Endothelial cell of umbilical vein (primary cell): ENCODE data around the gene C8A. TPM values are rescaled to one million over a fixed set of nuclear protein-coding genes. Genes with fewer than 3 reads are reported as not detected.

Experiments used
- BruUV-seq: library from RNA; stranded (reverse); fragments of 400-500 nt; replicated peaks from 2 replicates; lab custom pipeline; 2021; lab: Mats Ljungman, UMichigan
- CTCF ChIA-PET: fragments of 300-600, 350-600 bp; sonication (Branson Sonifier 250); formaldehyde crosslinking; loops from one replicate; lab custom pipeline; 2021; ENCODE audit warnings: antibody characterized with exemption, inconsistent platforms; lab: Charles Lee
- POLR2A ChIA-PET: fragments of 300-600, 350-600 bp; sonication (Branson Sonifier 250); formaldehyde crosslinking; loops from one replicate; lab custom pipeline; 2021; ENCODE audit warnings: antibody characterized with exemption, inconsistent platforms; lab: Charles Lee
- DNase-seq: peaks from one replicate; pipeline ENCODE4 v3.0.0-alpha.2; 2011; ENCODE audit warnings: low read depth, low spot score
- FAIRE-seq: peaks from 2 replicates; lab custom pipeline; 2011; peaks lifted over from hg19 to GRCh38; lab: Jason Lieb, UNC
- H2AFZ ChIP-seq: 2 replicates; pipeline ENCODE4 v1.6.0; 2012; ENCODE audit warnings: low read depth, low read length, control low read depth, inconsistent platforms
- H3K27ac ChIP-seq: 2 replicates; pipeline ENCODE4 v1.5.1; 2011; ENCODE audit warnings: low read depth, mild to moderate bottlenecking, control low read depth, low read length, moderate library complexity; ENCODE audit not compliant: insufficient read depth
- H3K27me3 ChIP-seq, 2 experiments: 2 replicates each; pipeline versions ENCODE4 v1.6.0 to v1.6.1; 2011; ENCODE audit warnings: low read length in 2 of 2, mixed read lengths in 1 of 2; ENCODE audit not compliant: control insufficient read depth in 2 of 2, insufficient read depth in 2 of 2
- H3K36me3 ChIP-seq, 2 experiments: 2 replicates in 1 of 2; 3 replicates in 1 of 2; pipeline ENCODE4 v1.5.1; 2011; ENCODE audit warnings: low read length in 2 of 2, mild to moderate bottlenecking in 1 of 2, moderate library complexity in 1 of 2; ENCODE audit not compliant: control insufficient read depth in 2 of 2, insufficient read depth in 2 of 2; ENCODE audit errors: extremely low read depth in 1 of 2
- H3K4me1 ChIP-seq: 3 replicates; pipeline ENCODE4 v1.5.1; 2011; ENCODE audit warnings: mild to moderate bottlenecking, low read length; ENCODE audit not compliant: control insufficient read depth, insufficient read depth; ENCODE audit errors: extremely low read depth
- H3K4me2 ChIP-seq: 2 replicates; pipeline ENCODE4 v1.6.1; 2011; ENCODE audit warnings: low read length, control low read depth, mixed read lengths; ENCODE audit not compliant: insufficient read depth
- H3K4me3 ChIP-seq, 3 experiments: fragments of 200-600 bp in 1 of 3; sonication (generic), shearing (Covaris generic) in 1 of 3; replicated peaks in 1 of 3; 2 replicates each; pipeline ENCODE4 v1.5.1; 2011 to 2016; ENCODE audit warnings: control low read depth in 3 of 3, low read length in 3 of 3, mild to moderate bottlenecking in 2 of 3, inconsistent platforms in 1 of 3, low read depth in 1 of 3, moderate library complexity in 1 of 3; ENCODE audit not compliant: insufficient read depth in 1 of 3
- H3K79me2 ChIP-seq: 2 replicates; pipeline ENCODE4 v1.6.0; 2012; ENCODE audit warnings: low read length, inconsistent platforms; ENCODE audit not compliant: control insufficient read depth, insufficient read depth
- H3K9ac ChIP-seq: replicated peaks from 2 replicates; pipeline ENCODE3; 2011; ENCODE audit warnings: low read length, control low read depth; ENCODE audit not compliant: insufficient read depth; ENCODE audit errors: extremely low read depth
- H3K9me1 ChIP-seq: replicated peaks from 3 replicates; pipeline ENCODE4 v1.6.0; 2011; ENCODE audit warnings: mild to moderate bottlenecking, low read length; ENCODE audit not compliant: control insufficient read depth, insufficient read depth; ENCODE audit errors: extremely low read depth
- H3K9me3 ChIP-seq: replicated peaks from 2 replicates; pipeline ENCODE4 v1.5.1; 2012; ENCODE audit warnings: low read length, inconsistent platforms; ENCODE audit not compliant: control insufficient read depth, insufficient read depth
- H4K20me1 ChIP-seq: replicated peaks from 2 replicates; pipeline ENCODE3; 2011; ENCODE audit warnings: mild to moderate bottlenecking, low read length; ENCODE audit not compliant: control insufficient read depth, insufficient read depth; ENCODE audit errors: extremely low read depth
- CTCF ChIP-seq, 2 donors: IDR thresholded peaks; 1 replicate in 1 of 2; 2 replicates in 1 of 2; pipeline ENCODE4 v1.5.1; 2011; ENCODE audit warnings: low read length in 2 of 2, mild to moderate bottlenecking in 2 of 2, moderate library complexity in 2 of 2, control low read depth in 1 of 2, inconsistent platforms in 1 of 2, low read depth in 1 of 2; ENCODE audit not compliant: insufficient read depth in 1 of 2; ENCODE audit errors: extremely low read depth in 1 of 2
- EZH2 ChIP-seq: IDR thresholded peaks from 2 replicates; pipeline ENCODE4 v1.6.1; 2012; ENCODE audit warnings: borderline replicate concordance, low read depth, mild to moderate bottlenecking, moderate library complexity, low read length, inconsistent platforms; ENCODE audit not compliant: severe bottlenecking
- FOS ChIP-seq: IDR thresholded peaks from 2 replicates; pipeline ENCODE4 v1.6.1; 2011; ENCODE audit warnings: mild to moderate bottlenecking, low read length, moderate library complexity, borderline replicate concordance; ENCODE audit not compliant: insufficient read depth
- GATA2 ChIP-seq: IDR thresholded peaks from 2 replicates; pipeline ENCODE4 v1.7.0; 2011; ENCODE audit warnings: low read depth, mild to moderate bottlenecking, moderate library complexity, mixed read lengths, low read length; ENCODE audit not compliant: insufficient read length, insufficient read depth
- JUN ChIP-seq: IDR thresholded peaks from 2 replicates; pipeline ENCODE4 v1.6.1; 2011; ENCODE audit warnings: borderline replicate concordance, low read depth; ENCODE audit not compliant: insufficient read length, insufficient read depth
- MAX ChIP-seq: IDR thresholded peaks from 2 replicates; pipeline ENCODE4 v1.6.1; 2011; ENCODE audit not compliant: insufficient read depth, insufficient read length
- MYC ChIP-seq: IDR thresholded peaks from one replicate; pipeline ENCODE4 v1.6.1; 2011; ENCODE audit warnings: mild to moderate bottlenecking, low read depth, low read length
- POLR2A ChIP-seq: IDR thresholded peaks from 2 replicates; pipeline ENCODE4 v1.6.1; 2012; ENCODE audit warnings: low read depth, mild to moderate bottlenecking, control low read depth, low read length
- POLR2AphosphoS5 ChIP-seq: IDR thresholded peaks from 2 replicates; pipeline ENCODE4 v1.6.1; 2012; ENCODE audit warnings: low read depth, mild to moderate bottlenecking, control low read depth, low read length, moderate library complexity; ENCODE audit not compliant: insufficient read depth
- dilution Hi-C: fragments of 300-500 bp; cut with MboI; formaldehyde crosslinking; loops from one replicate; pipeline ENCODE4 v1.15.0; 2019; ENCODE audit warnings: low sequenced_read_pairs; ENCODE audit not compliant: extremely low pct_ligation_motif_present
- intact Hi-C: fragments of 100-400 bp; cut with micrococcal nuclease; formaldehyde crosslinking; loops from one replicate; pipeline ENCODE4 v1.10.0; 2022
- polyA plus RNA-seq, 4 experiments: library from polyadenylated mRNA; depleted of rRNA in 3 of 4; stranded (reverse) in 3 of 4; unstranded in 1 of 4; fragments of >200 nt; gene quantifications; 2 replicates each; pipeline versions ENCODE4 v1.2.1 to v1.2.3, GENCODE V29; 2011 to 2012; ENCODE audit warnings: missing spikeins in 1 of 4
- total RNA-seq: library from RNA; stranded (reverse); gene quantifications from 2 replicates; pipeline ENCODE4 v1.2.3, GENCODE V29; 2021

Gene C8A
- total and polyA plus RNA-seq, 2 donors (not counting 3 experiments of a cell fraction or from before 2014, with no cell fraction given), result not detected

- POLR2A ChIA-PET, result no interaction called here
- Histone ChIP-seq H3K36me3 (no peaks in the 10 kb centered on the region), H3K27ac (no peak overlapping the region), H2AFZ (no peak overlapping the region), H3K4me3 (no peak overlapping the region), H3K4me2 (no peak overlapping the region), H3K9me3 (no peaks in the 10 kb centered on the region), H3K9ac (no peak overlapping the region), H3K27me3 (no peaks in the 10 kb centered on the region), H4K20me1 (no peaks in the 10 kb centered on the region), H3K79me2 (no peaks in the 10 kb centered on the region), H3K9me1 (no peaks in the 10 kb centered on the region), H3K4me1 (no peaks in the 10 kb centered on the region)
- intact Hi-C loops, result no loop called here
- BruUV-seq, result no TSS peak
- dilution Hi-C loops, result no loop called here
- FAIRE-seq (no peak), DNase-seq (no peak)
- CTCF ChIA-PET, result interaction anchor here (0.6 kb wide), 1 partner anchor 110 kb away, joined by 4 read pairs; no protein-coding TSS in a partner anchor
- TF ChIP-seq POLR2A (no peak), MYC (no peak), CTCF (IDR thresholded peaks at IDR 0.05; ENCODE audit: extremely low read depth in 1 of 2, insufficient read depth in 1 of 2, low read depth in 1 of 2, low read length in 2 of 2) (no peak), FOS (no peak), JUN (no peak), EZH2 (no peak), MAX (no peak), GATA2 (no peak), POLR2AphosphoS5 (no peak)
These were observed 106.8 kb downstream of the C8A start for GRCh38 chr1:56961426-56961825.
